CD4-positive, alpha-beta T cell treated with Interferon gamma for 1 hour (primary cell): ENCODE data around the gene INO80.
"Not testable (repeated sequence)": the region's sequence is repeated elsewhere in the genome, so short reads cannot be mapped to it uniquely, and the experiment has no call there.

Experiments
- DNase-seq: peaks from one replicate; pipeline ENCODE4 v3.0.0-alpha.2; 2020

Gene INO80

DNA sequence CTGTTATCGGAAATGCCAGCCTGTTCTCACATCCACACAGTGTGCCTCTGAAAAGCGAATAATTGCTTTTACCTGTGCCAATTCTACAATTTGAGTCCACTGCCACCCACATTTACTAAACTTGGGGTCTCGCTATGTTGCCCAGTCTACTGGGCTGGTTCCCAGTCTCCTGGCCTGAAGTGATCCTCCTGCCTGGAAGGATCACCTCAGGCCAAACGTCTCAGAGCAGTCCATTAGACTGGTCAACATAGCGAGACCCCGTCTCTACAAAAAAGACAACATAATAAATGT lies 827 bp upstream of the INO80 start:
- no peak for DNase-seq

- DNase-seq, result peak; percentile 82
These were observed 396 bp downstream of the INO80 start for GRCh38 chr15:41115652-41116115.

- no peak for DNase-seq
These were observed 874 bp downstream of the INO80 start for GRCh38 chr15:41115161-41115651.

- no peak for DNase-seq
These were observed 9.1 kb downstream of the INO80 start for GRCh38 chr15:41106947-41107346.

- DNase-seq, result no peak
These were observed 10.4 kb downstream of the INO80 start for GRCh38 chr15:41105348-41106334.

DNA sequence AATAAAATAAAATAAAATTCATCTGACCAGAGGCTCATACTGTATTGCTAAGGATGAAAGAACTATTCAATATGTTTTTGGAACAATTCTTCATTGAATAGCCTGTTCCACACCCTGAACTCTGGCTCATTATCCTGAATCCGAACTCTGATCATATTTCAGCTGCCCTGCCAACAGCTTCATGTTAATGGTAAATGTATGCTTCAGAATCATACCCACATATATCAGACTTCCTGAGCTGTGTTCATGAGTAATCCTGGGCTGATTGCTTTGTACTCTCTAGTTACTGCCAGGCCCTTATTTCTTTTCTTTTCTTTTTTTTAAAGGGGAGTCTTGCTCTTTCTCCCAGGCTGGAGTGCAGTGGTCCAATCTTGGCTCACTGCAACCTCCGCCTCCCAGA lies 11.8 kb downstream of the INO80 start:
- DNase-seq, result no peak

GRCh38 chr15:41102854-41103253 lies 13.2 kb downstream of the INO80 start:
- no peak for DNase-seq

DNA sequence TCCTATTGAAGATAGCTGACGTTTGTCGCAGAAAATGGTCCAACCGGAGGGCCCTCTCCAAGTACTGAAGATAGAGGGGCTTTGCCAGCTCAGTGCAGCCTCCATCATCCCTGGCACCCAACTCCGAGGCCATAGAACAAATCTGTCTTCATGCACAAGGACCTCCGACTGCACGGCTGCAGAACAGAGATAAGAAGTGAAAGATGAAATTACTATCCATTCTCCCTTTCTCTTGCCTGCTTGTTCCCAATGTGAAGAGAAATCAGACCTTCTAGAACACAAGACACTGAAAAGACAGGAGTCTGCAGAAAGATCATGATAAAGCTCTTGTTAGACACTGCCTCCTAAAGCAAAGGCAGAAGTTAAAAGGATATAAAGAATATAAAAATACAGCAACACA lies 19.9 kb downstream of the INO80 start:
- no peak for DNase-seq

- no peak for DNase-seq
These were observed 31.1 kb downstream of the INO80 start for GRCh38 chr15:41085029-41085428.

DNA sequence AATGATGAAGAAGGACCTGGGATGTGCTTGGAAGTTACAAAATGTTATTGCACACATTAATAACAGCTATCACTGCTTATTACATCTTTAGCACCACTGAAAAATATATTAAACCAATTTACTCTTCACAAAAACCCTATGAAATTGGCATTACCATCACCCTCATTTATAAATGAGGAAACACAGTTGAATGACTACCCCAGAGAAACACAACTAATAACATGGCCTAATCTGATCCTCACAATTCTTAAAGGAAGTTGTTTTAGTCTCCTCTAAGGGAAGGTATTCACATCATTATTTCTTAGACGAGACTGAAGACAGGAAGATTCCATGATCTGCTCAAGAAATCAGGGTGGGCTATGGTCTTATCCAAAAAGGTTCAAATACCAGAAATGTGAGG lies 35.9 kb downstream of the INO80 start:
- DNase-seq, result no peak

DNA sequence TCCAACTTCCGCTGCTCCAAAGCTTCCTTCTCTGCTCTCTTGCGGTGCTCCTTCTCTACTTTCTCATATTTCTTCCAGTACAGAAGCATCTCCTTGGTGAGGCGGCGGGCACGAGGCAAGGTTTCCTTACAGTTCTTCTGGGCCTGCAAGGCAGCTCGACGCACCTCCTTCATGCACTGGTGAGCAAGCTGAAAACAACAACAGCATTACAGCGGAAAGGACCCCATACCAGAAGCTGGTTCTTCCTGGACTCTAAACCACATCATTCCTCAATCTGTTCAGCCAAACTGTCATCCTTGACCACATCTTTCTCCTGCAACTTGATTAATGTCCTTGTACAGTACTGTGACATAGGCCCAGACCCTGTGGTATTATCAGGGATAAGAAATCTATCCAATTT lies 36.4 kb downstream of the INO80 start:
- peak; percentile 2 for DNase-seq

- not testable (repeated sequence) for DNase-seq
These were observed 37.2 kb downstream of the INO80 start for GRCh38 chr15:41078879-41079278.

DNA sequence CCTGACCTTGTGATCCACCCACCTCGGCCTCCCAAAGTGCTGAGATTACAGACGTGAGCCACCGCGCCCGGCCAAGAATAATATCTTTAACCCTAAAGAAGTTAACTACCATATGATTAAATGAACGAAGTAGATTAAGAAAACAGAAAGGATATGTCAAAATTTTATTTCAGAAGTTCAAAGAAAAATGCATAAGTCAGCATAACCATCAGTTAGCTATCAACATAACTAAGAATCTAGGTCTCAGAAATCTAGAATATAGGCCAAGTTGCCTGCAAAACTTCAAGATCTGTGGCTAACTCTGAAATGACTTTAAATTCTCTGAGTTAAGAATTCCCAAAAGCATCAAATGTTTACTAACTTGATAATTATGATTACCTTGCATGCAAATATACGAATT lies 38.0 kb downstream of the INO80 start:
- no peak for DNase-seq

- no peak for DNase-seq
These were observed 43.1 kb downstream of the INO80 start for GRCh38 chr15:41073028-41073427.

GRCh38 chr15:41072013-41072412 lies 44.1 kb downstream of the INO80 start:
- no peak for DNase-seq

DNA sequence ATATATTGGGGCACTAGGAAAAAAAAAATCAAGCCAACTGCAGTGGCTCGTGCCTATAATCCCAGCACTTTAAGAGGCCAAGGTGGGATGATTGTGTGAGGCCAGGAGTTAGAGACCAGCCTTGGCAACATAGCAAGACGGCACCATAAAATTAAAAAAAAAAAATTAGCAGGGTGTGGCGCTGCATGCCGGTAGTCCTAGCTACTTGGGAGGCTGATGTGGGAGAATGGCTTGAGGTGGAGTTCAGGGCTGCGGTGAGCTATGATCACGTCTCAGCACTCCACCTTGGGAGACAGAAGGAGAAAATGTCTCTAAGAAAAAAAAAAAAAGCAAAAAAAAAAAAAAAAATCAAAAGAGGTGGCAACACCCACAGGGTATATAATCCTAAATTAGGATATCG lies 49.6 kb downstream of the INO80 start:
- DNase-seq, result no peak

- DNase-seq, result no peak
These were observed 54.4 kb downstream of the INO80 start for GRCh38 chr15:41061667-41062066.

DNA sequence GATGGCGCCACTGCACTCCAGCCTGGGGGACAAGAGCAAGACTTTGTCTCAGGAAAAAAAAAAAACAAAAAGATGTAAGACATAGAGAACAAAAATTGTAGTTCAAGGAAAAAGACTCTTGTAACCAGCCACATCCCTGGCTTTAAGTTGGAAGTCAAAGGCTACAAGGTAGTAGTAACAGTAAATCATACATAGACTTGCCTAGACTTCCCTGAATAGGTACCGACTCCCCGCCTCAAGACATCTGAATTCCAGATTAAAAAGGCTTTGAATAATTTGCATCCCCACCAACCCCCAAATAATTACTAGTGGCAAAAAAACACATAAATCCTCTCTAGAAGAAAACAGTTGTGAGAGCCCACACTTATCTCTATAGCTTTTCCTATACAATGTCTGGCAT lies 55.6 kb downstream of the INO80 start:
- no peak for DNase-seq

GRCh38 chr15:41056810-41057209 lies 59.3 kb downstream of the INO80 start:
- no peak for DNase-seq

GRCh38 chr15:41055706-41056105 lies 60.4 kb downstream of the INO80 start:
- DNase-seq, result no peak

- no peak for DNase-seq
These were observed 64.9 kb downstream of the INO80 start for GRCh38 chr15:41051139-41051538.

DNA sequence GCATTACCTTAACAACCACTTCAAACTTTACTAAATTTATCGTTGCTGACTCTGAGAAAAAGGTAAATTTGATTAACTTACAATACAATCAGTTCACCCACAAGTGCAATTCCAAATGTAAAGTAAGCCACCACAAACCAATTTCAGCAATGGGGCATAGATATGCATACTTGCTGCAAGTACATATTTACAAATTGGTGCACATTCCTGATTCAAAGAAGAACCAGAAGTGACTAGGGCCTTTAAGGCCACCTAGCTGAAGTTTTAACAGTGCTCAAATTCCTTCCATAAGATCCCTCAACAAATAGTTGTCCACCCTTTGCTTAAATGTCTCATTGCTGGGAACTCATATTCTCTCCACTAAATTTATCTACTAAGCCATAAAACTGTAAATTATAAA lies 67.2 kb downstream of the INO80 start:
- DNase-seq, result no peak

GRCh38 chr15:41048397-41048796 lies 67.7 kb downstream of the INO80 start:
- DNase-seq, result no peak

GRCh38 chr15:41047474-41047873 lies 68.6 kb downstream of the INO80 start:
- DNase-seq, result no peak
